CD4-positive, alpha-beta T cell treated with Interferon gamma for 1 hour (primary cell): ENCODE results near the gene TRPM7.
"Not testable (repeated sequence)": the region's sequence is repeated elsewhere in the genome, so short reads cannot be mapped to it uniquely, and the experiment has no call there.

ENCODE experiments used
- DNase-seq: peaks from one replicate; pipeline ENCODE4 v3.0.0-alpha.2; 2020

TRPM7 gene

GRCh38 chr15:50653156-50653743 lies 33.3 kb downstream of the TRPM7 start:
- no peak for DNase-seq

GRCh38 chr15:50652671-50653070 lies 33.9 kb downstream of the TRPM7 start:
- no peak for DNase-seq

DNA sequence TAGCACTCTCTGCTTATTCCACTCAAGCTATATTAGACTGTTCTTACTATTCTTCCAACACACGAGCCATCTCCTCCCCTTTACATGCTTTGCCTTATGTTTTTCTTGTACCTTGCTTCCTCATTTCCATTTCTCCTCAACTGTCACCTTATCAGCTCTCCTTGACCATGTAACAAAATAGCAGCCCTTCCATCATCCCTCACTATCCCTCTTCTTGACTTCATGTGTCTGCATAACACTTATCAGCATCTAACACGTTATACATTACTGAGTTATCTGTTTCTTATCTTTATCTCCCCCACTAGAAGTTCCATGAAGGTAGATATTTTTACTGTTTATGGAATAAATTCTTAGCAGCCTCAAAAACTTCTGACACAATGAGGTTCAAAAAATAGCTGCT lies 45.3 kb downstream of the TRPM7 start:
- no peak for DNase-seq

- DNase-seq, result no peak
Observed at GRCh38 chr15:50636146-50636545, 50.5 kb downstream of the TRPM7 start.

- DNase-seq, result no peak
Observed at GRCh38 chr15:50633653-50634052, 52.9 kb downstream of the TRPM7 start.

GRCh38 chr15:50628421-50628820 lies 58.2 kb downstream of the TRPM7 start:
- no peak for DNase-seq

- DNase-seq, result no peak
Observed at GRCh38 chr15:50627351-50628055, 59.1 kb downstream of the TRPM7 start.

DNA sequence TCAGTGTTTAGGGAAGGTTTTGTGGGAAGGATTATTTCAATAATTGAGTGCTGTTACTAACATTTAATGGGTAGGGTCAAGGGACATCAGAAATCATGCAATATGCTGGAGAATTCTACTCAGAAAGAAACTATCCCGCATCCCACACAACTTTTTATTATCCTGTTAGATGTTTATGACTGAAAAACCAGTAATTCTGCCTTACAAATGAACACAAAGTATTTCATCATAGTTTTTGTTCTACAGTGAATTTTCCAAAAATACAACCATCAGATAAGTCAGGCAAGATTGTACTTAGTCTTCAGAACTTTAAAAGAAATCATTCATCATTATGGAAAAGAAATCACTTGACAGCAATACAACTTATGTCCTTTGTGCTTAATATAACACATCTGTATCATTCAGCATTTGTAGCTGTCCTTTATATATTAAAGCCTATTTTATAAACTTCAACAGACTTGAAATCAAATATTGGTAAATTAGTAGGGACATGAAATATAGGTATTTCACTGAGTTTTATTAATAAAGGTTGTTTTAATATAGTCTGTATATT lies 61.9 kb downstream of the TRPM7 start:
- no peak for DNase-seq

GRCh38 chr15:50622361-50622943 lies 64.1 kb downstream of the TRPM7 start:
- not testable (repeated sequence) for DNase-seq

DNA sequence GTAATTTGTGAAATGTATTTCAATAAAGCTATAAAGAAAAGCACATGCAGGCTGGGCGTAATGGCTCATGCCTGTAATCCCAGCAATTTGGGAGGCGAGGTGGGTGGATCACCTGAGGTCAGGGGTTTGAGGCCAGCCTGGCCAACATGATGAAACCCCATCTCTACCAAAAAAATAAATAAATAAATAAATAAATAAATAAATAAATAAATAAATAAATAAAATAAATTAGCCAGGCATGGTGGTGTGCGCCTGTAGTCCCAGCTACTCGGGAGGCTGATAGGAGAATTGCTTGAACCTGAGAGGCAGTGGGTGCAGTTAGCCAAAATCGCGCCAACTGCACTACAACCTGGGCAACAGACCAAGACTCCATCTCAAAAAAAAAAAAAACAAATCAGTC lies 69.6 kb downstream of the TRPM7 start:
- not testable (repeated sequence) for DNase-seq

- DNase-seq, result not testable (repeated sequence)
Observed at GRCh38 chr15:50616554-50616953, 70.0 kb downstream of the TRPM7 start.

- no peak for DNase-seq
Observed at GRCh38 chr15:50613600-50613999, 73.0 kb downstream of the TRPM7 start.

- no peak for DNase-seq
Observed at GRCh38 chr15:50607129-50607528, 79.5 kb downstream of the TRPM7 start.

- no peak for DNase-seq
Observed at GRCh38 chr15:50605462-50605861, 81.1 kb downstream of the TRPM7 start.

GRCh38 chr15:50602028-50602427 lies 84.6 kb downstream of the TRPM7 start:
- DNase-seq, result not testable (repeated sequence)

GRCh38 chr15:50594311-50594710 lies 92.3 kb downstream of the TRPM7 start:
- DNase-seq, result no peak

- DNase-seq, result no peak
Observed at GRCh38 chr15:50593761-50594160, 92.8 kb downstream of the TRPM7 start.

- DNase-seq, result no peak
Observed at GRCh38 chr15:50590288-50590687, 96.3 kb downstream of the TRPM7 start.

DNA sequence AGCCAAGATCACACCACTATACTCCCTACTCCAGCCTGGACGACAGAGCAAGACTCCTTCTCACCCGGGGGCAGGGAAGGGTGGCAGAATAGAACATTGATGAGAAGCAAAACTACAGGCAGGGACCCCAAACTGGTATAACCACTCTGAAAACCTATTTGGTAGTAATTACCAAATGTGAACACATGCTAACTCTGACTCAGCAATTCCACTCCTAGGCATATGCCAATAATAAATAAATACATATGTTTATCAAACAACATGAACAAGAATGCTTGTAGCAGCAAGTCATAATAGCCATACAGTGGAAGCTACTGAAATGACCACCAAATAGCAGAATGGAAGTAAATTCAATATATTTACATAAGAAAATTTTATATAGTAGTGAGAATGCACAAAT lies 109.1 kb downstream of the TRPM7 start:
- DNase-seq, result no peak

DNA sequence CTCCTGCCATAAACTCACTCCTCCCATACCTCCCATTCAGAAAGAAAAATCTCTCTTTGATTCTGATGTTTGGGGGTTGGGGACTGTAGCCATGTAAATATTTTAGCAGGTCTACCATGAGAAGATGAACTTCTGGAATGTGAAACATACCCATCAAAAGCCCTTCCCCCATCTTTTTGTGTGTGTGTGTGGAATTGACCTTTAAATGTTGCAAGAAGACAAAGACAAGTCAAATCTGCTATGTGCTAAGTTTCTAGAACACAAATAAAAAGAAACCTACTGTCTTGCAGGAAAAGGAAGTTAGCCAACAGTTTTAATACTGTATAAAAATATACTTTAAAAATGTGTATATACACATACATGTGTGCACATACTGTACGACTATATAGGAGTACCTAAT lies 110.4 kb downstream of the TRPM7 start:
- DNase-seq, result no peak

GRCh38 chr15:50573842-50574241 lies 112.8 kb downstream of the TRPM7 start:
- DNase-seq, result peak; percentile 33

DNA sequence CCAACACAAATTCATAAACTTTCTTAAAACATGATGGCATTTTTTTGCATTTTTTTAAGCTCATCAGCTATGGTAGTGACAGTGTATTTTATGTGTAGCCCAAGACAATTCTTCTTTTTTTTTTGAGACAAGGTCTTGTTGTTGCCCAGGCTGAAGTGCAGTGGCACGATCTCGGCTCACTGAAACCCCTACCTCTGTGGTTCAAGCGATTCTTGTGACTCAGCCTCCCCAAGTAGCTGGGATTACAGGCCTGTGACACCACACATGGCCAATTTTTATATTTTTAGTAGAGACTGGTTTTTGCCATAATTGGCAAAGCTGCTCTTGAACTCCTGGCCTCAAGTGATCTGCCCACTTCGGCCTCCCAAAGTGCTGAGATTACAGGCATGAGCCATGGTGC lies 122.8 kb downstream of the TRPM7 start:
- DNase-seq, result no peak

- DNase-seq, result no peak
Observed at GRCh38 chr15:50562735-50563640, 123.6 kb downstream of the TRPM7 start.
